GM12874 (cell line): ENCODE measurements around the gene CCNY.

Source experiments
- CTCF ChIP-seq: IDR thresholded peaks from 2 replicates; pipeline ENCODE4 v1.5.1; 2011; ENCODE audit warnings: low read depth, mild to moderate bottlenecking, control low read depth, low read length, moderate library complexity; ENCODE audit not compliant: insufficient read depth

Gene CCNY

GRCh38 chr10:35435824-35436223 lies 99.5 kb downstream of the CCNY start:
- TF ChIP-seq CTCF = no peak

- TF ChIP-seq CTCF = no peak
These were observed 101.5 kb downstream of the CCNY start for GRCh38 chr10:35437829-35438228.

GRCh38 chr10:35438718-35439571 lies 102.6 kb downstream of the CCNY start:
- no peak for TF ChIP-seq CTCF

GRCh38 chr10:35440016-35440415 lies 103.7 kb downstream of the CCNY start:
- no peak for TF ChIP-seq CTCF

- TF ChIP-seq CTCF = no peak
These were observed 105.7 kb downstream of the CCNY start for GRCh38 chr10:35442028-35442427.

- TF ChIP-seq CTCF = no peak
These were observed 106.3 kb downstream of the CCNY start for GRCh38 chr10:35442592-35442991.

- TF ChIP-seq CTCF = no peak
These were observed 107.5 kb downstream of the CCNY start for GRCh38 chr10:35443858-35444257.
